DMS114 treated with DMSO at 0.1 percent for 48 hours (cell line): ENCODE measurements around the gene C2CD4B.

Experiments used
- DNase-seq: peaks from one replicate; lab custom pipeline; 2025; ENCODE audit not compliant: unreplicated experiment; lab: John Stamatoyannopoulos, UW

C2CD4B gene

GRCh38 chr15:62149729-62150128 lies 15.4 kb downstream of the C2CD4B start:
- DNase-seq, result no peak

GRCh38 chr15:62147551-62147950 lies 17.5 kb downstream of the C2CD4B start:
- DNase-seq, result no peak

- no peak for DNase-seq
These were observed 17.9 kb downstream of the C2CD4B start for GRCh38 chr15:62147149-62147548.

- no peak for DNase-seq
These were observed 19.9 kb downstream of the C2CD4B start for GRCh38 chr15:62145015-62145735.

- DNase-seq, result no peak
These were observed 22.3 kb downstream of the C2CD4B start for GRCh38 chr15:62142736-62143135.

GRCh38 chr15:62141643-62142588 lies 23.2 kb downstream of the C2CD4B start:
- no peak for DNase-seq

- DNase-seq, result no peak
These were observed 23.9 kb downstream of the C2CD4B start for GRCh38 chr15:62141200-62141599.

GRCh38 chr15:62138124-62138523 lies 27.0 kb downstream of the C2CD4B start:
- DNase-seq, result no peak

- DNase-seq, result no peak
These were observed 27.9 kb downstream of the C2CD4B start for GRCh38 chr15:62136911-62137865.

- no peak for DNase-seq
These were observed 29.5 kb downstream of the C2CD4B start for GRCh38 chr15:62135532-62136134.

- DNase-seq, result no peak
These were observed 31.9 kb downstream of the C2CD4B start for GRCh38 chr15:62133141-62133540.

GRCh38 chr15:62128916-62129315 lies 36.2 kb downstream of the C2CD4B start:
- no peak for DNase-seq

GRCh38 chr15:62126364-62126763 lies 38.7 kb downstream of the C2CD4B start:
- DNase-seq, result no peak

GRCh38 chr15:62125773-62126172 lies 39.3 kb downstream of the C2CD4B start:
- DNase-seq, result no peak

- no peak for DNase-seq
These were observed 40.1 kb downstream of the C2CD4B start for GRCh38 chr15:62124973-62125303.

GRCh38 chr15:62124176-62124972 lies 40.7 kb downstream of the C2CD4B start:
- DNase-seq, result no peak

GRCh38 chr15:62122249-62122648 lies 42.8 kb downstream of the C2CD4B start:
- no peak for DNase-seq

- no peak for DNase-seq
These were observed 43.6 kb downstream of the C2CD4B start for GRCh38 chr15:62121273-62122015.

- DNase-seq, result no peak
These were observed 44.3 kb downstream of the C2CD4B start for GRCh38 chr15:62120776-62121175.
